Activated gamma-delta T cell (primary cell): ENCODE data around the gene ZNF418.
"Not testable (repeated sequence)": the region's sequence is repeated elsewhere in the genome, so short reads cannot be mapped to it uniquely, and the experiment has no call there.

Source experiments
- DNase-seq: peaks from one replicate; lab custom pipeline; 2025; lab: John Stamatoyannopoulos, UW

The ZNF418 gene

DNA sequence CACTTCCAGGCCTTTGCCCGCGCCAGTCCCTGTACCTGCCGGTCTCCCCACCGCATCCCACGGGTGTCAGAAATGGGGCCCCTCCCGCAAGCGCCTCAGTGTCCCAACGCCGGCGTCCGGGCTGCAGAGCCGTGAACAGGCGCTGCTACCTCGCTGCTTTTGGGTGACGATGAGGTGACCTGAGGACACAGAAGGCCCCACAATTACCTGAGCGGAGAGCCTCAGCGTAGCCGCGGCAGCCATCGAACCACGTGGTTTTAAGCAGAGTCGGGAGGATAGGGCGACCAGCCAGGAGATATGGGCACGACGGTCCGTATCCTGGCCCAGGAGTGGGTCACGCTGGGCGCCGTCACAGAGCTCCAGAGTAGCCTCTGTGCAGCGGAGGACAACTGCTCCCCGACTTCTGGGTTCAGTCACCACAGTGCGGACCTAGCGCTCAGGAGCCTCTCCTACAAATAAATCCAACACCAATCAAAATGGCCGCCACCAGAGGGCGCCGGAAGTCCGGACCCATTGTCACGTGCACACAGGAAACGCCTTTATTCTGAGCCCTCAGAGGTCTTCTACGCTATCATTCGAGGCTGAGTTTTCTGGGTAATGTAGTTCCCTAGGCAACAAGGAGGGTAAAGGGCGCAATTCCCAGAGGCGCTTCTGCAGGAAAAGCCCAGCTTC lies 46.5 kb downstream of the ZNF418 start, which contains the start of gene ZNF814:
ZNF814 (minus strand) TSS at position 478 of the 672 bp plus-strand sequence; CDS start at position 243, 235 bp downstream.
- DNase-seq = peak; percentile 27

DNA sequence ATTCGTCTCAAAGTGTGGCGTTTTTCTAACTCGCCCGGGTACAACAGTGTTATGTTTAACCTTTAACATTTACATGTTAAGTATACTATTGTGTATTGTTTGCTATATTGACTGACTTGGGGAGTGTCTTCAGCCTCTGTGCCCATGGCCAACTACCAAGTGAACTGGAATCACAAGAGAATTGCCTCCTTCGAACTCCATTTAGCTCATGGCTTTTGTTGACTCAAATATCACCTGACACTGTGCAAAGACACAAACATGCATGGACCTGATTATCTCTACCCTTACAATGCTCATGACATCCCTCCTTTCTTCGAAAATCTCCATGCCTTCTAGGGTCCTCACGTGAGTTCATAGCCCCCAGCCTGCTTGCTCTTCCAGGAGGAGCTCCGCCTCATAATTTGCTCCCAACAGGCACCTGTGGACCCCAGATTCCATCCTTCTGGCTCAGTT lies 47.1 kb downstream of the ZNF418 start:
- no peak for DNase-seq

DNA sequence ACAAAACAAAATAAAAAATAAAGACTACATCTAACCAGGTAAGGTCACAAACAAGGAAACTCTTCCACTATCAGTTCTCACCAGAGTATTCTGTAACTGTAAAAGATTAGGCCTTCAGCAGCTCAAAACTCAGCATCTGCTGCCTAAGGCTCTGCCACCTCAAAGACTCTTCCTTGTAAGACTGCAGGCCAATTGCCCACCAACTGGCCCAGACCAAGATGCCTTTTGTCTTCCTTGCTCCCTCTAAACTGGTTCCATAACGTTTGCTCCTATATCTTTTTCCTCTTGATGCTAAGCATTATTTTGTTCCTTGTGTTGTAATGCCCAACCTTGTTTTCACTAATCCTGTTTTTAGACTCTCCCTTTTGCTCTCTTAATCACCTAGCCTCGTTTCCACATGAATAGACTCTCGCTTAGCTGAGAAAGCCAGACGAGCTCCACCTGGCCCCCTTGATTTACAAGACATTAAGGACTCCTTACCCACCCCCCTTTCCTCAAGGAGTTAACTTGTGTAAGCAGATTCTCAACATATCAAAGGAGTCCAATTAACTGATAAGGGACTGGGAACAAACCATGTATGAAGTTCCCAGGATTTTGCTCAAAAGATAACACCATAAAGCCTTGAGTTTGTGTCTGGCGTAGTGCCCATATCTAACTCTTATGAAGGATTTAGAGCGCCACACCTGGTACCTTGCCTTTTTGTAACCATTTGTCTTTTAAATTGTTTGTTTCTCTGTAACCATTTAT lies 47.8 kb downstream of the ZNF418 start:
- DNase-seq = no peak

DNA sequence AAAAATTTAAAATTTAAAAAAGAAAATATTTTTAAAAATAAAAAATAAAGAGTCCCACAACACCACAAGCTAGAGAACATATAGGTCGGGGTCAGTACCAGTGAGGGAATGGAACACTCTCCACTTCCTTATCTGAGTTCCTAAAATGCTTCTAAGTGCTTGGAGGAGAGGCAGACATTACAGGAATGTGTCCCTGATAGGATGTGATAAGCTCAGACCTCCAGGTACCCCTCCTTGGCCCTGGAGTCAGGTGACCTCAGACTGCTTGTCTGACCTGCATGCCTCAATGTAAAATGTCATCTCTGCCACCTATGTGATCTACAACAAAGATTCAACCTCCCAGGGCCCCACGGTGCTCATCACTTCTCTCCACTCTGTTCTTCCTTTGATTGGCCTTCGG lies 49.2 kb downstream of the ZNF418 start:
- no peak for DNase-seq

GRCh38 chr19:57873883-57874799 lies 61.1 kb downstream of the ZNF418 start:
- not testable (repeated sequence) for DNase-seq

- DNase-seq = no peak
Measured at GRCh38 chr19:57872450-57872849, 62.8 kb downstream of the ZNF418 start.
